ENCODE measurements around the gene SPATS2L. TPM values are rescaled to one million over a fixed set of nuclear protein-coding genes. Genes with fewer than 3 reads are reported as not detected.

Gene SPATS2L
- polyA plus RNA-seq, 1 of the 3 experiments (the other 2 are of a cell fraction): 86.8 TPM

- no peak overlapping the region for H3K27ac ChIP-seq (ENCODE audit: low read depth in 2 of 2, low read length in 1 of 2)
- H4K20me1 ChIP-seq (ENCODE audit: insufficient read depth): no peaks in the 10 kb centered on the region
- H2AFZ ChIP-seq (ENCODE audit: low read depth): no peak overlapping the region
- 91% methylated on average over 2 of the region's 2 CpGs for WGBS (ENCODE audit: low lambda C conversion rate)
- peaks cover 20 to 27% of the 10 kb centered on the region in 2 experiments for H3K36me3 ChIP-seq (replicated peaks in 1 of 2; ENCODE audit: control insufficient read depth in 1 of 2, insufficient read depth in 2 of 2, low read length in 1 of 2)
- H3K9ac ChIP-seq: no peak overlapping the region
- DNase-seq: no peak
- H3K4me1 ChIP-seq (ENCODE audit: control insufficient read depth in 1 of 2, insufficient read depth in 2 of 2, low read depth in 1 of 2, low read length in 1 of 2): peaks cover 2 to 14% of the 10 kb centered on the region in 2 experiments
- no peaks in the 10 kb centered on the region for H3K27me3 ChIP-seq (ENCODE audit: insufficient read depth)
- ChIA-PET POLR2A (no interaction called here), CTCF (no interaction called here)
- peaks cover 19% of the 10 kb centered on the region for H3F3A ChIP-seq (replicated peaks; ENCODE audit: insufficient read depth)
- H3K9me2 ChIP-seq: no peaks in the 10 kb centered on the region
- no peak overlapping the region for H3K4me3 ChIP-seq (ENCODE audit: low read depth in 2 of 2, low read length in 1 of 2)
- H3K9me3 ChIP-seq: no peaks in the 10 kb centered on the region
- H3K4me2 ChIP-seq: no peak overlapping the region
- TF ChIP-seq SIN3A (IDR thresholded peaks at IDR 0.05; ENCODE audit: borderline replicate concordance, low read depth, low read length): no peak
- no peak for TF ChIP-seq TEAD4 (IDR thresholded peaks at IDR 0.05; ENCODE audit: borderline replicate concordance, insufficient read depth)
- no peak for TF ChIP-seq SMC3 (IDR thresholded peaks at IDR 0.05; ENCODE audit: low read depth, low read length)
- TF ChIP-seq, protein P1, sequence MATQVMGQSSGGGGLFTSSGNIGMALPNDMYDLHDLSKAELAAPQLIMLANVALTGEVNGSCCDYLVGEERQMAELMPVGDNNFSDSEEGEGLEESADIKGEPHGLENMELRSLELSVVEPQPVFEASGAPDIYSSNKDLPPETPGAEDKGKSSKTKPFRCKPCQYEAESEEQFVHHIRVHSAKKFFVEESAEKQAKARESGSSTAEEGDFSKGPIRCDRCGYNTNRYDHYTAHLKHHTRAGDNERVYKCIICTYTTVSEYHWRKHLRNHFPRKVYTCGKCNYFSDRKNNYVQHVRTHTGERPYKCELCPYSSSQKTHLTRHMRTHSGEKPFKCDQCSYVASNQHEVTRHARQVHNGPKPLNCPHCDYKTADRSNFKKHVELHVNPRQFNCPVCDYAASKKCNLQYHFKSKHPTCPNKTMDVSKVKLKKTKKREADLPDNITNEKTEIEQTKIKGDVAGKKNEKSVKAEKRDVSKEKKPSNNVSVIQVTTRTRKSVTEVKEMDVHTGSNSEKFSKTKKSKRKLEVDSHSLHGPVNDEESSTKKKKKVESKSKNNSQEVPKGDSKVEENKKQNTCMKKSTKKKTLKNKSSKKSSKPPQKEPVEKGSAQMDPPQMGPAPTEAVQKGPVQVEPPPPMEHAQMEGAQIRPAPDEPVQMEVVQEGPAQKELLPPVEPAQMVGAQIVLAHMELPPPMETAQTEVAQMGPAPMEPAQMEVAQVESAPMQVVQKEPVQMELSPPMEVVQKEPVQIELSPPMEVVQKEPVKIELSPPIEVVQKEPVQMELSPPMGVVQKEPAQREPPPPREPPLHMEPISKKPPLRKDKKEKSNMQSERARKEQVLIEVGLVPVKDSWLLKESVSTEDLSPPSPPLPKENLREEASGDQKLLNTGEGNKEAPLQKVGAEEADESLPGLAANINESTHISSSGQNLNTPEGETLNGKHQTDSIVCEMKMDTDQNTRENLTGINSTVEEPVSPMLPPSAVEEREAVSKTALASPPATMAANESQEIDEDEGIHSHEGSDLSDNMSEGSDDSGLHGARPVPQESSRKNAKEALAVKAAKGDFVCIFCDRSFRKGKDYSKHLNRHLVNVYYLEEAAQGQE (IDR thresholded peaks at IDR 0.05; ENCODE audit: low read depth, low read length): no peak
- TF ChIP-seq, protein P2, sequence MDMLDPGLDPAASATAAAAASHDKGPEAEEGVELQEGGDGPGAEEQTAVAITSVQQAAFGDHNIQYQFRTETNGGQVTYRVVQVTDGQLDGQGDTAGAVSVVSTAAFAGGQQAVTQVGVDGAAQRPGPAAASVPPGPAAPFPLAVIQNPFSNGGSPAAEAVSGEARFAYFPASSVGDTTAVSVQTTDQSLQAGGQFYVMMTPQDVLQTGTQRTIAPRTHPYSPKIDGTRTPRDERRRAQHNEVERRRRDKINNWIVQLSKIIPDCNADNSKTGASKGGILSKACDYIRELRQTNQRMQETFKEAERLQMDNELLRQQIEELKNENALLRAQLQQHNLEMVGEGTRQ (IDR thresholded peaks at IDR 0.05; ENCODE audit: borderline replicate concordance, low read depth, low read length): no peak
- TF ChIP-seq, protein P3, sequence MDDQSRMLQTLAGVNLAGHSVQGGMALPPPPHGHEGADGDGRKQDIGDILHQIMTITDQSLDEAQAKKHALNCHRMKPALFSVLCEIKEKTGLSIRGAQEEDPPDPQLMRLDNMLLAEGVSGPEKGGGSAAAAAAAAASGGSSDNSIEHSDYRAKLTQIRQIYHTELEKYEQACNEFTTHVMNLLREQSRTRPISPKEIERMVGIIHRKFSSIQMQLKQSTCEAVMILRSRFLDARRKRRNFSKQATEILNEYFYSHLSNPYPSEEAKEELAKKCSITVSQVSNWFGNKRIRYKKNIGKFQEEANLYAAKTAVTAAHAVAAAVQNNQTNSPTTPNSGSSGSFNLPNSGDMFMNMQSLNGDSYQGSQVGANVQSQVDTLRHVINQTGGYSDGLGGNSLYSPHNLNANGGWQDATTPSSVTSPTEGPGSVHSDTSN (IDR thresholded peaks at IDR 0.05): no peak
- no peak for TF ChIP-seq FOSL2 (IDR thresholded peaks at IDR 0.05; ENCODE audit: borderline replicate concordance, low read depth)
- TF ChIP-seq EP300 (IDR thresholded peaks at IDR 0.05; ENCODE audit: borderline replicate concordance in 1 of 2, low read depth in 1 of 2, low read length in 1 of 2): no peak
- TF ChIP-seq RCOR1 (IDR thresholded peaks at IDR 0.05; ENCODE audit: low read length): no peak
- TF ChIP-seq MEF2A (IDR thresholded peaks at IDR 0.05; ENCODE audit: borderline replicate concordance, low read depth): no peak
- no peak for TF ChIP-seq JUND (IDR thresholded peaks at IDR 0.05)
- TF ChIP-seq NFIC (IDR thresholded peaks at IDR 0.05; ENCODE audit: borderline replicate concordance): no peak
- TF ChIP-seq, protein P4, sequence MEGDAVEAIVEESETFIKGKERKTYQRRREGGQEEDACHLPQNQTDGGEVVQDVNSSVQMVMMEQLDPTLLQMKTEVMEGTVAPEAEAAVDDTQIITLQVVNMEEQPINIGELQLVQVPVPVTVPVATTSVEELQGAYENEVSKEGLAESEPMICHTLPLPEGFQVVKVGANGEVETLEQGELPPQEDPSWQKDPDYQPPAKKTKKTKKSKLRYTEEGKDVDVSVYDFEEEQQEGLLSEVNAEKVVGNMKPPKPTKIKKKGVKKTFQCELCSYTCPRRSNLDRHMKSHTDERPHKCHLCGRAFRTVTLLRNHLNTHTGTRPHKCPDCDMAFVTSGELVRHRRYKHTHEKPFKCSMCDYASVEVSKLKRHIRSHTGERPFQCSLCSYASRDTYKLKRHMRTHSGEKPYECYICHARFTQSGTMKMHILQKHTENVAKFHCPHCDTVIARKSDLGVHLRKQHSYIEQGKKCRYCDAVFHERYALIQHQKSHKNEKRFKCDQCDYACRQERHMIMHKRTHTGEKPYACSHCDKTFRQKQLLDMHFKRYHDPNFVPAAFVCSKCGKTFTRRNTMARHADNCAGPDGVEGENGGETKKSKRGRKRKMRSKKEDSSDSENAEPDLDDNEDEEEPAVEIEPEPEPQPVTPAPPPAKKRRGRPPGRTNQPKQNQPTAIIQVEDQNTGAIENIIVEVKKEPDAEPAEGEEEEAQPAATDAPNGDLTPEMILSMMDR (IDR thresholded peaks at IDR 0.05): no peak
- TF ChIP-seq, protein P5, sequence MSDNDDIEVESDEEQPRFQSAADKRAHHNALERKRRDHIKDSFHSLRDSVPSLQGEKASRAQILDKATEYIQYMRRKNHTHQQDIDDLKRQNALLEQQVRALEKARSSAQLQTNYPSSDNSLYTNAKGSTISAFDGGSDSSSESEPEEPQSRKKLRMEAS (IDR thresholded peaks at IDR 0.05; ENCODE audit: low read depth): no peak
- TF ChIP-seq TCF12 (IDR thresholded peaks at IDR 0.05): no peak
- no peak for TF ChIP-seq RFX5 (IDR thresholded peaks at IDR 0.05; ENCODE audit: low read length)
- TF ChIP-seq, protein P6, sequence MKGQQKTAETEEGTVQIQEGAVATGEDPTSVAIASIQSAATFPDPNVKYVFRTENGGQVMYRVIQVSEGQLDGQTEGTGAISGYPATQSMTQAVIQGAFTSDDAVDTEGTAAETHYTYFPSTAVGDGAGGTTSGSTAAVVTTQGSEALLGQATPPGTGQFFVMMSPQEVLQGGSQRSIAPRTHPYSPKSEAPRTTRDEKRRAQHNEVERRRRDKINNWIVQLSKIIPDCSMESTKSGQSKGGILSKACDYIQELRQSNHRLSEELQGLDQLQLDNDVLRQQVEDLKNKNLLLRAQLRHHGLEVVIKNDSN (IDR thresholded peaks at IDR 0.05; ENCODE audit: borderline replicate concordance, low read depth): no peak
- peaks cover 27% of the 10 kb centered on the region for H3K79me2 ChIP-seq (ENCODE audit: insufficient read depth)
These were observed 86.7 kb downstream of the SPATS2L start for GRCh38 chr2:200393191-200393590.
